H9 (cell line): ENCODE results near the gene RAMAC. TPM values are rescaled to one million over a fixed set of nuclear protein-coding genes. Genes with fewer than 3 reads are reported as not detected.

Experiments
- DNase-seq: peaks from one replicate; pipeline ENCODE4 v3.0.0-alpha.2; 2017
- H2AFZ ChIP-seq: one replicate; pipeline ENCODE4 v1.6.1; 2013; ENCODE audit warnings: mild to moderate bottlenecking, low read length, control low read depth, moderate library complexity
- H2AK5ac ChIP-seq: 2 replicates; pipeline ENCODE4 v1.6.1; 2013; ENCODE audit warnings: low read length, control low read depth, mixed read lengths; ENCODE audit not compliant: insufficient read length
- H2BK120ac ChIP-seq: one replicate; pipeline ENCODE4 v1.6.1; 2013; ENCODE audit warnings: low read depth, mild to moderate bottlenecking, low read length, control low read depth, inconsistent platforms; ENCODE audit not compliant: poor library complexity, severe bottlenecking
- H2BK12ac ChIP-seq: 2 replicates; pipeline ENCODE4 v1.6.1; 2013; ENCODE audit warnings: low read length, control low read depth, mixed read lengths, low read depth; ENCODE audit not compliant: insufficient read length
- H2BK15ac ChIP-seq: 2 replicates; pipeline ENCODE4 v1.6.1; 2013; ENCODE audit warnings: low read depth, low read length, control low read depth
- H2BK20ac ChIP-seq: one replicate; pipeline ENCODE4 v1.6.1; 2013; ENCODE audit warnings: low read depth, mild to moderate bottlenecking, low read length, control low read depth, inconsistent platforms; ENCODE audit not compliant: poor library complexity, severe bottlenecking
- H2BK5ac ChIP-seq: 2 replicates; pipeline ENCODE4 v1.6.1; 2013; ENCODE audit warnings: low read length, control low read depth, mixed read lengths; ENCODE audit not compliant: insufficient read length
- H3K14ac ChIP-seq: 2 replicates; pipeline ENCODE4 v1.6.1; 2013; ENCODE audit warnings: low read length, control low read depth; ENCODE audit not compliant: insufficient read depth
- H3K18ac ChIP-seq: 2 replicates; pipeline ENCODE4 v1.6.1; 2013; ENCODE audit warnings: low read depth, mild to moderate bottlenecking, mixed read lengths, low read length, control low read depth; ENCODE audit not compliant: insufficient read length
- H3K23ac ChIP-seq: 2 replicates; pipeline ENCODE4 v1.6.1; 2013; ENCODE audit warnings: low read length, control low read depth, mixed read lengths, low read depth; ENCODE audit not compliant: insufficient read length
- H3K23me2 ChIP-seq: 2 replicates; pipeline ENCODE4 v1.6.1; 2013; ENCODE audit warnings: low read depth, mild to moderate bottlenecking, mixed read lengths, low read length, control low read depth; ENCODE audit not compliant: insufficient read length, poor library complexity, severe bottlenecking
- H3K27ac ChIP-seq: 2 replicates; pipeline ENCODE4 v1.5.1; 2013; ENCODE audit warnings: low read length, control low read depth, mixed read lengths, low read depth; ENCODE audit not compliant: insufficient read length
- H3K27me3 ChIP-seq: 2 replicates; pipeline ENCODE4 v1.6.1; 2013; ENCODE audit warnings: low read length, control low read depth, inconsistent platforms; ENCODE audit not compliant: insufficient read depth
- H3K4ac ChIP-seq: 2 replicates; pipeline ENCODE4 v1.6.1; 2013; ENCODE audit warnings: low read depth, mild to moderate bottlenecking, control low read depth, inconsistent platforms, low read length, moderate library complexity
- H3K4me1 ChIP-seq: 2 replicates; pipeline ENCODE4 v1.6.1; 2013; ENCODE audit warnings: low read length, control low read depth, inconsistent platforms; ENCODE audit not compliant: insufficient read depth
- H3K4me2 ChIP-seq: 2 replicates; pipeline ENCODE4 v1.6.1; 2013; ENCODE audit warnings: low read length, control low read depth, mixed read lengths; ENCODE audit not compliant: insufficient read length, insufficient read depth
- H3K56ac ChIP-seq: 2 replicates; pipeline ENCODE4 v1.6.1; 2013; ENCODE audit warnings: low read depth, mild to moderate bottlenecking, mixed read lengths, low read length, control low read depth; ENCODE audit not compliant: insufficient read length
- H3K79me1 ChIP-seq: 2 replicates; pipeline ENCODE4 v1.6.1; 2013; ENCODE audit warnings: low read depth, mild to moderate bottlenecking, moderate library complexity, low read length, control low read depth, inconsistent platforms; ENCODE audit not compliant: insufficient read depth, poor library complexity, severe bottlenecking
- H3K79me2 ChIP-seq: 2 replicates; pipeline ENCODE4 v1.6.1; 2013; ENCODE audit warnings: low read length, control low read depth, inconsistent platforms; ENCODE audit not compliant: insufficient read depth
- H3K9ac ChIP-seq: 2 replicates; pipeline ENCODE4 v1.6.1; 2013; ENCODE audit warnings: low read length, control low read depth, mixed read lengths; ENCODE audit not compliant: insufficient read length; ENCODE audit errors: extremely low read depth
- H3K9me3 ChIP-seq: one replicate; pipeline ENCODE4 v1.6.1; 2013; ENCODE audit warnings: low read depth, low read length, inconsistent platforms; ENCODE audit not compliant: control insufficient read depth
- H3T11ph ChIP-seq: one replicate; pipeline ENCODE4 v1.6.1; 2013; ENCODE audit warnings: mild to moderate bottlenecking, low read length, control low read depth, inconsistent platforms
- H4K20me1 ChIP-seq: one replicate; pipeline ENCODE4 v1.6.1; 2013; ENCODE audit not compliant: control insufficient read depth, insufficient read length, insufficient read depth
- H4K5ac ChIP-seq: 2 replicates; pipeline ENCODE4 v1.6.1; 2013; ENCODE audit warnings: low read depth, mild to moderate bottlenecking, mixed read lengths, low read length, control low read depth; ENCODE audit not compliant: insufficient read length
- H4K8ac ChIP-seq: replicated peaks from 2 replicates; pipeline ENCODE4 v1.6.1; 2013; ENCODE audit warnings: low read length, control low read depth, mixed read lengths, low read depth; ENCODE audit not compliant: insufficient read length
- H4K91ac ChIP-seq: 2 replicates; pipeline ENCODE4 v1.6.1; 2013; ENCODE audit warnings: low read depth, mild to moderate bottlenecking, moderate library complexity, mixed read lengths, low read length, control low read depth; ENCODE audit not compliant: insufficient read length
- H3K27ac Mint-ChIP-seq, 3 experiments: 2 replicates in 2 of 3; 3 replicates in 1 of 3; pipeline ENCODE4 v1.8.0; 2020 to 2021; ENCODE audit warnings: mixed read lengths in 3 of 3, mild to moderate bottlenecking in 1 of 3, moderate library complexity in 1 of 3
- H3K27me3 Mint-ChIP-seq: 2 replicates; pipeline ENCODE4 v1.8.0; 2021; ENCODE audit warnings: low read depth, mild to moderate bottlenecking, moderate library complexity, mixed read lengths
- H3K36me3 Mint-ChIP-seq, 3 experiments: 2 replicates in 2 of 3; 3 replicates in 1 of 3; pipeline ENCODE4 v1.8.0; 2020 to 2021; ENCODE audit warnings: low read depth in 3 of 3, mixed read lengths in 3 of 3; ENCODE audit not compliant: insufficient read depth in 1 of 3
- H3K4me1 Mint-ChIP-seq, 2 experiments: 2 replicates each; pipeline ENCODE4 v1.8.0; 2020; ENCODE audit warnings: mixed read lengths in 2 of 2
- H3K4me3 Mint-ChIP-seq, 2 experiments: 2 replicates in 1 of 2; 3 replicates in 1 of 2; pipeline ENCODE4 v1.8.0; 2020 to 2021; ENCODE audit warnings: mild to moderate bottlenecking in 2 of 2, mixed read lengths in 2 of 2, moderate library complexity in 1 of 2
- H3K9me3 Mint-ChIP-seq, 2 experiments: 2 replicates in 1 of 2; 3 replicates in 1 of 2; pipeline ENCODE4 v1.8.0; 2020; ENCODE audit warnings: mild to moderate bottlenecking in 2 of 2, mixed read lengths in 2 of 2, moderate library complexity in 1 of 2
- CTCF ChIP-seq: fragments of 200-600 bp; sonication (generic); conservative IDR thresholded peaks from 3 replicates; pipeline ENCODE4 v1.8.0; 2021; ENCODE audit warnings: antibody characterized with exemption, mild to moderate bottlenecking
- WGBS: extraction: QIAGEN DNeasy Blood & Tissue Kit; methylation state at CpG from one replicate; pipeline ENCODE4 v1.1.7; 2013; ENCODE audit warnings: missing lambda C conversion rate, low lambda C conversion rate, mixed read lengths; ENCODE audit not compliant: insufficient read length; ENCODE audit errors: extremely low coverage; 5-methylcytosine and 5-hydroxymethylcytosine counted together
- total RNA-seq: library from RNA; stranded (reverse); gene quantifications from 2 replicates; pipeline ENCODE4 v1.2.1, GENCODE V29; 2021

Gene RAMAC
- total RNA-seq, 1 experiment from 2014 or later = 35.8 TPM

- no peak for DNase-seq
- Histone ChIP-seq H2BK12ac (no peak overlapping the region), H4K8ac (no peak overlapping the region), H4K91ac (no peak overlapping the region), H2AK5ac (no peak overlapping the region), H3T11ph (no peak overlapping the region), H3K79me2 (no peaks in the 10 kb centered on the region), H3K79me1 (no peaks in the 10 kb centered on the region), H3K9me3 (no peaks in the 10 kb centered on the region), H3K23ac (no peak overlapping the region), H4K5ac (no peak overlapping the region), H2AFZ (no peak overlapping the region), H3K56ac (no peak overlapping the region), H3K18ac (no peak overlapping the region), H3K14ac (no peak overlapping the region), H2BK5ac (no peak overlapping the region), H3K23me2 (no peaks in the 10 kb centered on the region), H3K4me2 (no peak overlapping the region), H2BK20ac (no peak overlapping the region), H3K27ac (no peak overlapping the region), H4K20me1 (no peaks in the 10 kb centered on the region), H3K4me1 (no peaks in the 10 kb centered on the region), H3K9ac (no peak overlapping the region), H2BK120ac (no peak overlapping the region), H3K27me3 (no peaks in the 10 kb centered on the region), H3K4ac (no peak overlapping the region), H2BK15ac (no peak overlapping the region)
- H3K36me3 Mint-ChIP-seq = no peaks in the 10 kb centered on the region
- no peak overlapping the region for H3K4me3 Mint-ChIP-seq
- H3K27me3 Mint-ChIP-seq = peaks cover 2% of the 10 kb centered on the region; the same call in 1 of the 2 replicates
- H3K27ac Mint-ChIP-seq = no peak overlapping the region
- WGBS = no CpG with 5 or more reads among the region's 4 CpGs
- TF ChIP-seq CTCF = no peak
- peaks cover 11% of the 10 kb centered on the region in 2 experiments for H3K4me1 Mint-ChIP-seq
- H3K9me3 Mint-ChIP-seq = no peaks in the 10 kb centered on the region
Measured at GRCh38 chr15:82966671-82967071, 19.3 kb upstream of the RAMAC start.
